SK-N-MC (cell line): ENCODE results near the gene ABCA5.

Source experiments
- EZH2 ChIP-seq: fragments of 200-600 bp; sonication (generic); IDR thresholded peaks from one replicate; pipeline ENCODE4 v1.6.1; 2017; ENCODE audit warnings: antibody characterized with exemption
- FOXP2 ChIP-seq: optimal IDR thresholded peaks from 2 replicates; pipeline ENCODE3; 2011; ENCODE audit warnings: mild to moderate bottlenecking, moderate library complexity; ENCODE audit not compliant: insufficient read depth; ENCODE audit errors: extremely low read length, control extremely low read depth
- POLR2AphosphoS5 ChIP-seq: IDR thresholded peaks from 2 replicates; pipeline ENCODE4 v1.6.1; 2012; ENCODE audit warnings: mild to moderate bottlenecking, low read depth, low read length, borderline replicate concordance

- TF ChIP-seq POLR2AphosphoS5 = no peak
- no peak for TF ChIP-seq EZH2
- TF ChIP-seq FOXP2 = no peak
Measured at GRCh38 chr17:69275751-69276150, 51.2 kb downstream of the ABCA5 start.
